Dermis blood vessel endothelial cell (primary cell): Measurements from ENCODE around the gene SLC4A9. TPM values are rescaled to one million over a fixed set of nuclear protein-coding genes. Genes with fewer than 3 reads are reported as not detected.
"Not testable (repeated sequence)": the region's sequence is repeated elsewhere in the genome, so short reads cannot be mapped to it uniquely, and the experiment has no call there.

Experiments
- DNase-seq: peaks from one replicate; pipeline ENCODE4 v3.0.0; 2010
- total RNA-seq: library from RNA; depleted of rRNA; stranded (reverse); fragments of >200 nt; gene quantifications from 2 replicates; pipeline ENCODE4 v1.2.3, GENCODE V29; 2014

SLC4A9 gene
- total RNA-seq, 1 donor from 2014 or later = not detected

DNA sequence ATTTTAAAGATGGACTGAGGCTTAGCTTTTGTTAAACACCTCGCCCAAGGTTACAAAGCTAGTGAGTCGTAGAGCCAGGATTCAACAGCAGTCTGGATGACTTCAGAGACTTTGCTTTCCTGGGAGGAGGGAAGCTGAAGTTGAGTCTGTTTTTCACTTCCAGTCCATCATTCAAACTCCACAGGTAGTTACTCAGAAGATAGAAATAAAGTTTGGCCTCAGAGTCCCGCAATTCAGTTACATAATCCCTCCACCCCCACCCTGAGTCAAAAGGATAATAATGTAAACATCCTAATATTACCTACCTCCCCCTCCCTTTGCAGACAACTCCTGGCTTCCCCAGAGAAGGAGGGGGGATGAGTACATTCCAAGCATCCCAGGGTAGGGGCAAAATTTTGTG lies 21.7 kb upstream of the SLC4A9 start:
- peak; percentile 19 for DNase-seq

DNA sequence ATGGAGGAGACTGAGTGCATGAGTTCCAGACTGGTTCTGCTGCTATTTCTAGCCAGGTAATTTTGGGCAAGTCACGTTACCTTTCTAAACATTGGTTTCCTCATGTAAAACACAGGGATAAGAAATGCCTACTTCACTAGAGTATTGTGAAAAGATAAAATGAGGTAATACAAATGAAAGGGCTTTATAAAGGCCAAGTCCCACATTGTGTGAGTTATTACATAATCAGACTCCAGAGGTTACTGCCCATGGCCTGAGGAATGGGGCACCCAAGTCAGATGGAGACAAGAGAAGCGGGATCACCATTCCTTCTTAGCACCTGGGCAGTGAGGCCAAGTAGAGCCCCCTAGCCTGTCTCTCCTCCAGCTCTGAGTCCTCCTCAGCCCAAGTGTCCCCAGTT lies 21.1 kb upstream of the SLC4A9 start:
- no peak for DNase-seq

DNA sequence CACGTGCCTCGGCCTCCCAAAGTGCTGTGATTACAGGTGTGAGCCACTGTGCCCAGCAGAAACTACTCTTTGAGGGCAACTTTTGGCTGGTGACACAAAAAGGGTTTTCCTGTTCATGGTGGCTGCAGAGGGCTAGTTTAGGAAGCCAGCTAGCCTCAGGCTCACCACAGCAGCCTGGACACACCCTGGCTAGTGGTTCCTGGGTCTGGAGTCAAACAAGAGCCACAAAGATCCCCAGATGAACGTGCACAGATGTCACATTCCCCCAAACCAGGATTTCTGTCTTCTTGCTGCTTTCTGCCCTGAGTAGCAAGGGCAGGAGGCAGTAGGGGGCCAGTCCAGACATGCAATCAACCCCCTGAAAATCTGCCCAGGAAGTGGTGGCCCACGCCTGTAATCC lies 20.4 kb upstream of the SLC4A9 start:
- no peak for DNase-seq

DNA sequence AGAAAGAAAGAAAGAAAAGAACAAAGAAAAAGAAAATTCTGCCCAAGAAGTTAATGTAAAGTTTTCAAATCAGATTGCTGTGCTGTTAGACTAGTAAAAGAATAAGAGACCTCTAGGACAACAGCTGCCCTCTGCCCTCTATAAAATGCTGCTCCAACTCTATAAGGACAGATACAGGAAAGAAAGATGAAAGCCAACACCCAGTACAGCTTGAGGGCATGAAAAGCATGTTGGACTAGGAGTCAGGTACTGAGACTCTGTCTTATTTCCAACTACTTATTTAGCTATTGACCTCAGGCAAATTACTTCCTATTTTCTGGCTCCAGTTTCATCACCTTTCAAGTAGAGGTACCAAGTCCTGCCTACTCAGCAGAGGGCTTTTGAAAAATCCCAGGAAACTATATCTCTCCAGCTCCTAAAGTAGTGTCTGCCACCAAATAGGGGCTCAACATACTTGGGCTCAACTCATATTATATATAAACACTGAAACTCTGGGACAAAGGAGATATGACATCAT lies 19.3 kb upstream of the SLC4A9 start:
- DNase-seq = no peak

DNA sequence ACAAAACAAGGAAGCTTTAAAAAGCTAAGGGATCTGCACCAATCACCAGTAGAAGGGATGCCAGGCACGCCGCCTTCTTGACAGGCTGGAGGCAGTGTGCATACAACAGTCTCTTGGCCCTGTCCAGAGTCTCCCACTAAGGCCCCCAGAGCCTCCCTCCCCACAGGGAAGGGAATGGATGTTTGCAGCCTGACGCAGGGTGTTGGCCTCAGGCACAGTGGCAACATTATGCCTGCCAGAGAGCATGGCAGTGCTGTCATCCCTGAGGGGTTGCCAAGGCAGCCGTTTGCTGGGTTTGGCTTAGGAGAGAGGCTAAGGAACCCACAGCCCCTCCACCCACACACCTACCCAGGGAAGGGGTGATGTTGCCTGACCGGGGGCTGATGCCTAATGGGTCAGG lies 18.4 kb upstream of the SLC4A9 start:
- no peak for DNase-seq

DNA sequence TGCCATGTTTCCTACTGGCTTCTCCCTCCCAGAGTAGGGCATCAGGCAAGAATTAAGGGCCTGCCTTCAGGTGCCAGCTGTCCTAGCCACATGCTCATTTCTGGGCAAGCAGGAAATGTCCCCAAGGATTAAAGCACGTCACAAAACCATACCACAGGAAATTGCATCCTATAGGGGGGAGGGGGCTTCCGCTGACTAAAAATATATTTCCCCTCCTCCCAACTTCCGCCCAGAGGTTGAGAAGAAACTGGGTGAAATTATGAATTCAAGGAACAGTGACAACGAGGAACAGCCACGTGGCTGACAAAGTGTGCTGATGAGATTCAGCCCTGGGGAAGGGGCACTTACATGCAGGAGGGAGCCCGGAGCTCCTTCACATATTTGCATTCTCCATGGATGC lies 17.7 kb upstream of the SLC4A9 start:
- peak; percentile 68 for DNase-seq

DNA sequence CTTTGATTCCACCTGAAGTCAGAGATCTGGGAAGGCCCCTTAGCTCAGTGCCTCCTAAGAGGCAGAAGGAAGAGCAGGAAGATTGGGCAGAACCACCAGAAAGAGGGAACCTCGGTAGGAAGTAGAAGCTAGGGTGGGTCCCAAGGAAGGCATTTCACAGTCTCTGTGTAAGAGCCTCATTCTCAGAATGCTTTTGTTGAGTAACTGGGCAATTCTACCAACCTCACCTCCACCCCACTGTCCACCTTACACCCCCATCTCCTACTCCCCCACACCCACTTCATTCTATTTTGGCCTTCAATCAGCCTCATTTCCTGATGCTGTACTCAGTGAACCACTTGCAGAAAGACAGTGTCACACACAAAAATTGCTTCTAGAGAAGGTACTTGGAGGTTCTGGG lies 17.1 kb upstream of the SLC4A9 start:
- peak; percentile 17 for DNase-seq

DNA sequence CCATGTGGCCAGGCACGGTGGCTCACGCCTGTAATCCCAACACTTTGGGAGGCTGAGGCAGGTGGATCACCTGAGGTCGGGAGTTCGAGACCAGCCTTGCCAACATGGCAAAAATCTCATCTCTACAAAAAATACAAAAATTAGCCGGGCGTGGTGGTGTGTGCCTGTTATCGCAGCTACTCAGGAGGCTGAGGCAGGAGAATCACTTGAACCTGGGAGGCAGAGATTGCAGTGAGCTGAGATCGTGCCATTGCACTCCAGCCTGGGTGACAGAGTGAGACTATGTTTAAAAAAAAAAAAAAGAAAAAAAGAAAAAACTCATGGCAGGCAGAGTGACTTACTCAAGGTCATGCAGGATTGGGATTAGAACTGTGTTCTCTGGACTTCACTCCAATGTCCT lies 16.1 kb upstream of the SLC4A9 start:
- DNase-seq = not testable (repeated sequence)

DNA sequence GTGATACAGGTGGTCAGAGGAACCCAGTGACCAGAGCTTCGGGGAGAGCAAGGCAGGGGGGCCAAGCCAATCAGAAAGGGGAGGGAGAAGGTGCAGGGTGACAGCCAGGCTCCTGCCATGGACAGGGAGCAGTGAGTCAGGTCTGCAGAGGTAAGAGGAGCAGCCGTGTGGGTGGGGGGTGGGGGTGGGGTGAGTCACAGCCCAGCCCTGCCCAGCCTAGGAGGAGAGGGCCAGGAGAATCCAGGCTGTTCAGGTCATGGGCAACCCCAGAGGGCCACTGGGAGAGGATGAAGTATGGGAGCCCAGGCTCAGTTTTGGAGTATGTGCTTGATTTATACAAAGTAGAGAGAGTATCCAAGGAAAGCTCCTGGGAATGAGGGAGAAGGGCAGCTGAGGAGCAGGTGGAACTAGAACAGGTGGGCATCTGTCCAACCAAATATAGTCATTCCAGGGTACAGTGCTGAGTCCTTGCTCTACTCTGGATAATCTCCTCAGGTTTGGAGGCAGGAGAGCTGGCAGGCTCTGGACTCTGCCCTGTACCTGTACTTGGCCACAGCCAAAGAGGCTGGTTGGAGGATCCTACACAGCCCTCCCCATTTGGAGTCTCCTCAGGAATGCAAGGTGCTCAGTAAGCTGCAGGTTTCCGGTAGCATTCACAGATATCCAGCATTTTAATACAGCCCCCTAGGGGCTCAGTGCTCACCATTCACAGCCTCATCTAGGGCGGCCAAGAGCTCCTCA lies 15.1 kb upstream of the SLC4A9 start:
- DNase-seq = peak; percentile 54

DNA sequence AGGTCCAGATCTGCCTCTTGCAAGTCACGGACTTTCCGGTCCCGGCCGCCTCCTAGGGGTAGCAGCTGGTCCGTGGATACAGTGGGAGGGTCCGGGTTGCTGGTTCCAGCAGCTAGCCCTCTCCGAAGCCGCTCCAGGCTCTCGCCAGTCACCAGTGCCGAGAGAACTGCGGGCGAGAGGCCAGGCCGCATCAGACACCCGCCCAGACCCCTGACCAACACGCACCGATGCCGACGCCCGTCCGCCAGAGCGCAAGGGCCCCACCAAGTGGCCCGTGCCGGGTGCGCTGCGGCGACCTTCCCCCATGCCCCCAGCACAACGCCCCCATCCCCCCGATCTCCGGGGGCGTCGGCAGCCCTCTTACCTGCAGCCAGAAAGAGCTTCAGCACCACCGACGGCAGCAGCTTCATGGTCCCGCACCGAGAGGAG lies 14.1 kb upstream of the SLC4A9 start:
- peak; percentile 86 for DNase-seq

DNA sequence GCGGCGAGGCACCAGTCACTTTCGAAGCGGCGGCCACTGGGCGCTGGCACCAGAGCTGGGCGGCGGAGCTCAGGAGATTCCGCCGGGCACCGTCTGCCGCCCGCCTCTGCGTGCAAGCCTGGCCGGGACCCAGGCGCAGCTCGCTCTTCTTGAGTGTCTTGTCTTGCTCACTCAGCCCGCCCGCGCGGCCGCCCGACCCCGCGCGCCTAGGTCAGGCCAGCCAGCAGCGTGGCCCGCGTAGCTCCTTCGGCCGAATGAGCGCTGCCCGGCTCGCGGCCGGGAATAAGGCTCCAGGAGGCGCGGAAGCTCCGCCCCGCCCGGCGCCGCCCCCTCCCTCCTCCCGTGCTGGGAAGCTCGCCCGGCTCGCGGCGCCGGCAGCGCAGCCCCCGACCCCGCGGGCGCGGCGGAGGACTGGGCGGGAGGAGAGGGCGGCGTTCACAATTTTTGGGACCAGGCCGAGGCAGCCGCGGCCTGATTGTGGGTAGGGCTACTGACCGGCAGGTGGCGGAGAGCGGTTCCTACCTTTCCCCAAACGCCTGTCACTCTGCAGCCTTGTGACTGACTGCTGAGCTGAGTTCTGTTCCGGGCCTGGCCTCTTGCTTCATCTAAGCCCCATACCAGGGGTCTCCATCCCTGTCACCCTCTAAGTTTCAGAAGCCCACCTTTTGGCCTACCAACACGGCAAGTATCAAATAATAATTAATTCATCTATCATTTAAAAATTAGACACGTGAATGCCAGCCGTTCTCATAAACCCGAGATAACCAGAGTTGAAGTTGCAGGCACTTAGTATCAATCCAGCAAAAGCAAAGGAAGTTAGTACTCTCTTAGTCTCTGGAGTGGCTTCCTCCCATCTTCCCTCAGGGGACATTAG lies 13.4 kb upstream of the SLC4A9 start, which contains the start of gene HBEGF:
TSS of gene HBEGF (minus strand) at position 256 of the 874 bp plus-strand sequence. CDS start 275 bp downstream, outside the sequence.
- peak; percentile 84 for DNase-seq

DNA sequence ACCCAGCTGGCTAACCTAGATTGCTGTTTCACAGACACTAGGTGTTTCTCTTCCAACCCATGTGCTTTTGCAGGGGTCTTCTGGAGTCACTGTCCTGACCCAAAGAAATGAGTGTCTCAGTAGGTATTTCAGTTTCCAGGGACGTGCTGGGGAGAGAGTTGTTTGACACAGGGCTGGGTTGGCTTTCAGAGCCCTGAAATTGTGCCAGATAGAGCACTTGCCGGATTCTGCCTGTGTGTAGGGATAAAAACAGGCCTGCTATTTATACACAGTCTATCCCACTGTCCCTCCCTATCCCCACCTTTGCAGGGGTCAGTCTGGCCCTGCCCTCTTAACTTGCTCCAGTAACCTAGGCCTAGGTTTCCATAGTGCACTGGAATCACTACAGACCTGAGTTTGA lies 12.6 kb upstream of the SLC4A9 start:
- no peak for DNase-seq

DNA sequence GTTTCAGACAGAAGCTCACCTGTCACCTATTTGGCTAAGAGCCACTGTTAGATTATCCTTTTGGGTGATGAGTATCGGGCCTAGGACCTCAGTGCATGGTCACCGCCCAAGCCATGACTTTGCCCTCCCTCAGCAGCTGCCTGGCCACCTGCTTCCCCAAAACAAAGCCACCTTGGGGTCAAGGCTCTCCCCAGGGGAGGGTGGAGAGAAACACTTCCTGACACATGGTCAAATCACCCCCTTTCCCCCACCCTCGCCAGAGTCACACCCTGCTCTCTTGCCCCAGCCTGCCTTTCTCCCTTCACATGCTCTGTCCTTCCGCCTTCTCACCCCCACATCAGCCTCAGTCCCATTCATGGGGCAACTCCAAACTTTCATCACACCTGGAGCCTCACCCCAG lies 11.9 kb upstream of the SLC4A9 start:
- DNase-seq = no peak

DNA sequence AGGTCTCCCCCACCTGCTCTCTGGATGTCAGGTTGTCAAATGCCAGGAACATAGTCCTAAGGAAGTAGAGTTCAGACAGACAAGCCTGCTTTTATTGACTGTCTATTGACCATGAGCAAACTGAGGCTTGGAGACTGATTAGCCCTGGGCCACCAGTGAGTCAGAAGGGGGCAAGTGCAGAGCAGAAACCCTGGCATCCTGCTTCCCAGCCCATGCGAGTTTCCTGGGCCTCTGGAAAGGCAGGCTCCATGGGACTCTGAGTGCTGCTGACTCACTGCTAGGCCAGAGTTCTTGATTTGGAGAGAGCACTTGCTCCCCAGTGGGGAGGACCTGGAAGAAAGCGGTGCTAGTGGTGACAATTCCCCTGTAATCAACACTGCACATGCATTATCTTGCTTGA lies 10.8 kb upstream of the SLC4A9 start:
- no peak for DNase-seq

DNA sequence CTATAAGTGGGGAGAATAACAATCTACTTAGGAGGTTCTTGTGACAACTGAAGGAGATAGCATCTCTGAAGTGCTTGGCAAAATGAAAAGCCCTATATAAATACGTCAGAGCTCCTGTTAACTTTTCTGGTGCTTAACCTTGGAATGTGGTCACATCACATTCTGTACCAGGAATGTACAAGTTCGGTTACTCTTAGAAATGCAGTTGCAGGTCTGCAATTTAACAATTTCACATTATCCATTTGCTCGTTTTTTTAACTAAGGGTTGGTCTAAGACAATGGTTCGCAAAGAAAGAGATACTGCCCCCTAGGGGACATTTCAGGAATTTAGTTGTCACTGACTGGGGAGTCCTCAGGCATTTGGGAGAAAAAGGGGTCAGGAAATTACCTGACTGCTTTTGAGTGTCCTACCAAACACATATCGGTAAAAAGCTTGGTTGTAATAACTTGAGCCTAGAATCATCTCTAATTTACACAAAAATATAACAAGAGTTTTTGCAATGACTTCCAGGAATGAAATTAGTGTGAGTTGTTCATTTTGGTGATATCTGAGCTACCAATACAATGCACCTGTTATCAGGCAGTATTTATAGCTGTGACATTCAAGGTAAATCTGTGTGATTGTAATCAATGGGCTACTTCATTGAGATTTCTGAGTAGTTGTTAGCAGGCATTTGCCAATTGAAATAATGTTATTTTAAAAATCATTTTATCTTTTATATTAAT lies 8.2 kb upstream of the SLC4A9 start:
- peak; percentile 87 for DNase-seq

DNA sequence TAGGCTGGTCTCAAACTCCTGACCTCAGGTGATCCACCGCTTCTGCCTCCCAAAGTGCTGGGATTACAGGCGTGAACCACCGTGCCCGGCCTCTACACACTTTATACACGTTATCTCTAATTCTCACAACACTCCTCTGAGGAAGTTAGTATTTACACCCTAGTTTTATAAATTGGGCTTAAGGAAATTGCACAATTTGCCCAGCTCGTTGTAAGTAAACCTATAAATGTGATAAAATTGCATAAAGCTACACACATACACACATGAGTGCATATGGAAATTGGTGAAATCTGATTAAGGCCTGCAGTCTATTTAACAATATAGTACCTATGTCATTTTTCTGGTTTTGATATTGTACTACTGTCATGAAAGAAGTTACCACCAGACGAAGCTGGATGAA lies 4.4 kb upstream of the SLC4A9 start:
- DNase-seq = no peak

DNA sequence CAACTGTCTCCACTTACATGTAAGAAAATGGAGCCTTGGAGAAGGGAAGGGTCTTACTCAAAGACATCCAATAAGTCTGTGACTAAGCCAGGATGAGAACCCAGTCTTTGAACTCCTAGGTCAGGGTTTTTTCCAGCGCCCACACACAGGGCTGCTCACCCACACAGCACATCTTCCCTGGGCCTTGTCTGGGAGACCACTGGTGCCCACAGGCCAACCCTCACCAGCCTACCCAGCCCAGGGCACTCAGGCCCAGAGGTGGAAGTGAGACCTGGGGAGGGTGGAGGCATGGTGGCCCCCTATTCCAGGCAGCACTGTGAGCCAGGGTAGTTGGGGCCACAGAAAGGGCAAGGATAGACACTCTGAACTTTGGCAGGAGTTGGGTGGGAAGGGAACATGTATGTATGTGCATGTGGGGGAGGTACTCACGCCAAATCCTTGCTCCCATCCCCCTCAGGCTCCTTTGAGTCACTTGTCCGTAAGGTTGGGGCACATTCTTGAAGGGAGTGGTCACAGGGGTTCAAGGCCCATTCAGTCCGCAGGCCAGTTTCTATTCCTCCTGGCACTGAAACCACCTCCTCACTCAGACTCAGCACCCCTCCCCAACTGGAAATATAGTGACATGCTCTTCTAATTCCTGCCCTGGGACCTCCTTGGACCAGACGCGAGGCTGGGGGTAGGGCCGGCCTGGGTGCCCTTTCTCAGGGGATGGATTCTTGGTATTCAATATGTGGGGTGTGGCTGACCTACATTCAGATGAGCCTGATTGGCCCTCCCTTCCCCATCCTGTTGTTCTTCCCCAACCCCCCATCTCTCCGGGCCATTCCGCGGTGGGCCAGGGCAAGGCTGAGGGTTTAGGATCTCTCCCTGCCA lies 2.9 kb upstream of the SLC4A9 start:
- no peak for DNase-seq

DNA sequence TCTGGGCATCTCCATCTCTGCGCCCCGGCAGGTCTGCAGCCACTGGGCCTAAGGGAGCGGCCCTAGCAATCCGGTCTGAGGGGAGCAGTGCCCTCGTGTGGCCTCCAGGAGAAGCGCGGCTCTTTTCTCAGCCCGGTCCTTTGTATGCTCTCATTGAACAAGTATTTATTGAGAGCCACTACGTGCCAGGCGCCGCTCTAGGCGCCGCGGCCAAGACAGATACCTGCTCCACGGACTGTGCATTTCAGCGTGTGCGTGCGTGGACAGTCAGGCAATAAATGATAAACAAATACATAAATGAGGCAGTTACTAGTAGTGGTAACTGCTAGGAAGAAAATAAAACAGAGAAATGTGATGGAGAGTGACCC lies 2.3 kb upstream of the SLC4A9 start:
- peak; percentile 92 for DNase-seq

DNA sequence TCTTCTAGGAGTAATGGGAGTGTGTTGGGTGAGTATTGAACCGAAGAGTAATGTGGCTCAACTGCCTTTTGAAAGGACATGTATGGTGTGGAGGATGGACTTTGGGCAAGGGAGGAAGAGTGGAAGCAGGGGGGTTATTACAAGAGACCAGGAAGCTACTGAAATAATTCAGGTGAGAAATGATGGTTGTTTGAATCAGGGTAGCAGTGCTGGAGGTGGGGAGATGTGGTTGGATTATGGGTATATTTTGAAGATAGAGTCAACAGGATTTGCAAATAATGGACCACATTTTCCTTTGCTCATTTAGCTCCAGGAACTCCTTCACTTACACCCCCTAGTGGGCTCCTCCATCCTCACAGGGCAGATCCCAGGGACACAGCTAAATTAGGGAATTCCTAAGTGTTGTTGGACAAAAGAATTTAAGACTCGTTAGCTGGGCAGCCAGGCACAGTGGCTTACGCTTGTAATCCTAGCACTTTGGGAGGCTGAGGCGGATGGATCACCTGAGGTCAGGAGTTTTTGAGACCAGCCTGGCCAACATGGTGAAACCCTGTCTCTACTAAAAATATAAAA lies 1.2 kb upstream of the SLC4A9 start:
- DNase-seq = peak; percentile 71

DNA sequence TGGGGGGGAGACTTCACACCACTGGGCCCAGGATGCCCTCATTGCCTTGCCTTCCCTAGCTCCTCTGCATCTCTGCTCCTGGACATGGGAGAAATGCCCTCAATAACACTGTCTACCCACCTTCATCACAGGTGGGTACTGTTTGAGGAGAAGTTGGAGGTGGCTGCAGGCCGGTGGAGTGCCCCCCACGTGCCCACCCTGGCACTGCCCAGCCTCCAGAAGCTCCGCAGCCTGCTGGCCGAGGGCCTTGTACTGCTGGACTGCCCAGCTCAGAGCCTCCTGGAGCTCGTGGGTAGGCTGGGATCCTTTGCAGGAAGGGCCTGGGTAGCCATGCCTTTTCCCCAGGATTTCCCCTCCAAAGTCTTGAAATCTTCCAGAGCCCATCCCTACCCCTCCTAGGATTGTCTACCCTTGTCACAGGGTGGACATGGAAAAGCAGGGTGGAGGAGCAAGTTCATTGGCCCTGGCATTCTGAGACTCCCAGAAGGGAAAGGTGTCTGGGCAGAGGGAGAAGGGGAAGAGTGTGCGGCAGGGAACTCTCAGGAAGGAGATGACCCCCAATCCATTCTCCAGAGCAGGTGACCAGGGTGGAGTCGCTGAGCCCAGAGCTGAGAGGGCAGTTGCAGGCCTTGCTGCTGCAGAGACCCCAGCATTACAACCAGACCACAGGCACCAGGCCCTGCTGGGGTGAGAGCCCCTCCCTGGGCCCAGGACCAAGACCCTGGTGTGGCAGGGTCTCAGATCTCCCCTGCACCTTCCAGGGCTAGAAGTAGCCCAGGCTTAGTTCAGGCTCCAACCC lies 886 bp downstream of the SLC4A9 start:
- no peak for DNase-seq

DNA sequence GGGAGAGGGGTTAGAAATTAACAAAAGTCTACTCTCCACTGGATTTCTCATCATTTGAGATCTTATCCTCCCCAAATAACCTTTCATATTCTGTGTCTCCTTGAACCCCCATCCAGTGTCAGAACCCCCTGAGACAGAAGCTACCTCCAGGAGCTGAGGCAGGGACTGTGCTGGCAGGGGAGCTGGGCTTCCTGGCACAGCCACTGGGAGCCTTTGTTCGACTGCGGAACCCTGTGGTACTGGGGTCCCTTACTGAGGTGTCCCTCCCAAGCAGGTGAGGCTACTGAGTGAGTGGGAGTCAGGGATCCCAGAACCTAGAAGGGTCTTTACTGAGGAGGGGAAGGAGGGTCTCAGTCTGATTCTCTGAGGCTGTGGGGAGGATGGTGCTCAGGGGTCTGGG lies 1.9 kb downstream of the SLC4A9 start:
- DNase-seq = no peak
